ENCODE measurements around the gene PPDPF. TPM values are rescaled to one million over a fixed set of nuclear protein-coding genes. Genes with fewer than 3 reads are reported as not detected.

The PPDPF gene
- total RNA-seq, 1 experiment from 2014 or later, result 243 TPM

GRCh38 chr20:63500902-63501817, 19.4 kb upstream of the PPDPF start:
- no peaks in the 10 kb centered on the region for H3K4me1 ChIP-seq (replicated peaks; ENCODE audit: insufficient read depth)
- H3K4me3 ChIP-seq, result no peak overlapping the region
- no peaks in the 10 kb centered on the region for H3K9me2 ChIP-seq (ENCODE audit: insufficient read depth)
- peaks cover 9% of the 10 kb centered on the region for H3F3A ChIP-seq (ENCODE audit: insufficient read depth, low read depth)
- H3K27me3 ChIP-seq (ENCODE audit: insufficient read depth, low read depth), result peaks cover 58% of the 10 kb centered on the region
- no peak overlapping the region for H3K27ac ChIP-seq
- H3K4me2 ChIP-seq, result no peak overlapping the region
- peaks cover 4% of the 10 kb centered on the region for H3K9me3 ChIP-seq (ENCODE audit: insufficient read depth, low read depth)
- DNase-seq, result no peak
- H3K36me3 ChIP-seq (ENCODE audit: low read depth), result no peaks in the 10 kb centered on the region
- no TSS peak for BruUV-seq (replicated peaks)
- no peaks in the 10 kb centered on the region for H4K20me1 ChIP-seq (ENCODE audit: insufficient read depth)
- ChIA-PET POLR2A (ENCODE audit: unreplicated experiment) (no interaction called here), CTCF (no interaction called here)
- H3K79me2 ChIP-seq (ENCODE audit: low read depth), result no peaks in the 10 kb centered on the region
- H2AFZ ChIP-seq, result no peak overlapping the region
- intact Hi-C loops (cut with micrococcal nuclease; ENCODE audit: unreplicated experiment), result no loop called here
- TF ChIP-seq EZH2 (IDR thresholded peaks at IDR 0.05; ENCODE audit: low read depth) (no peak), CTCF (conservative IDR thresholded peaks at IDR 0.05) (no peak)

- ChIA-PET POLR2A (ENCODE audit: unreplicated experiment) (no interaction called here), CTCF (no interaction called here)
- no peak for DNase-seq
- Histone ChIP-seq H2AFZ (no peak overlapping the region), H3K4me1 (replicated peaks; ENCODE audit: insufficient read depth) (no peaks in the 10 kb centered on the region), H3K79me2 (ENCODE audit: low read depth) (no peaks in the 10 kb centered on the region), H3K4me3 (no peak overlapping the region), H3K27ac (no peak overlapping the region), H3K9me3 (ENCODE audit: insufficient read depth, low read depth) (peaks cover 4% of the 10 kb centered on the region), H3K36me3 (ENCODE audit: low read depth) (no peaks in the 10 kb centered on the region), H3K9me2 (ENCODE audit: insufficient read depth) (no peaks in the 10 kb centered on the region), H3F3A (ENCODE audit: insufficient read depth, low read depth) (peaks cover 9% of the 10 kb centered on the region), H4K20me1 (ENCODE audit: insufficient read depth) (no peaks in the 10 kb centered on the region), H3K27me3 (ENCODE audit: insufficient read depth, low read depth) (peaks cover 67% of the 10 kb centered on the region), H3K4me2 (no peak overlapping the region)
- no TSS peak for BruUV-seq (replicated peaks)
- intact Hi-C loops (cut with micrococcal nuclease; ENCODE audit: unreplicated experiment), result no loop called here
- no peak for TF ChIP-seq CTCF (conservative IDR thresholded peaks at IDR 0.05)
- no peak for TF ChIP-seq EZH2 (IDR thresholded peaks at IDR 0.05; ENCODE audit: low read depth)
Measured at GRCh38 chr20:63501818-63502670, 18.5 kb upstream of the PPDPF start.

GRCh38 chr20:63502671-63503172, 17.8 kb upstream of the PPDPF start:
- H3K4me2 ChIP-seq, result no peak overlapping the region
- ChIA-PET POLR2A (ENCODE audit: unreplicated experiment) (no interaction called here), CTCF (no interaction called here)
- no peaks in the 10 kb centered on the region for H3K9me2 ChIP-seq (ENCODE audit: insufficient read depth)
- H3K36me3 ChIP-seq (ENCODE audit: low read depth), result no peaks in the 10 kb centered on the region
- H3K9me3 ChIP-seq (ENCODE audit: insufficient read depth, low read depth), result peaks cover 4% of the 10 kb centered on the region
- H3K27ac ChIP-seq, result no peak overlapping the region
- no peak overlapping the region for H3K4me3 ChIP-seq
- H2AFZ ChIP-seq, result no peak overlapping the region
- no peaks in the 10 kb centered on the region for H4K20me1 ChIP-seq (ENCODE audit: insufficient read depth)
- no TSS peak for BruUV-seq (replicated peaks)
- DNase-seq, result no peak
- intact Hi-C loops (cut with micrococcal nuclease; ENCODE audit: unreplicated experiment), result no loop called here
- H3F3A ChIP-seq (ENCODE audit: insufficient read depth, low read depth), result peaks cover 7% of the 10 kb centered on the region
- TF ChIP-seq CTCF (conservative IDR thresholded peaks at IDR 0.05) (no peak), EZH2 (IDR thresholded peaks at IDR 0.05; ENCODE audit: low read depth) (no peak)
- no peaks in the 10 kb centered on the region for H3K79me2 ChIP-seq (ENCODE audit: low read depth)
- no peaks in the 10 kb centered on the region for H3K4me1 ChIP-seq (replicated peaks; ENCODE audit: insufficient read depth)
- peaks cover 71% of the 10 kb centered on the region for H3K27me3 ChIP-seq (ENCODE audit: insufficient read depth, low read depth)

Data from PC-9 (cell line).